Caco-2 (cell line): ENCODE results near the gene ALDH3B1. TPM values are rescaled to one million over a fixed set of nuclear protein-coding genes. Genes with fewer than 3 reads are reported as not detected.
A peak's percentile ranks its signal among the peaks of the same experiment; 100 is the strongest.

Experiments
- BruUV-seq: library from RNA; stranded (reverse); fragments of 400-500 nt; replicated peaks from 2 replicates; lab custom pipeline; 2021; lab: Mats Ljungman, UMichigan
- CTCF ChIA-PET: fragments of 300-600 bp; sonication (Branson Sonifier 250); formaldehyde crosslinking; loops from one replicate; lab custom pipeline; 2022; ENCODE audit warnings: antibody characterized with exemption; lab: Charles Lee
- POLR2A ChIA-PET: fragments of 300-600 bp; sonication (Branson Sonifier 250); formaldehyde crosslinking; loops from one replicate; lab custom pipeline; 2022; ENCODE audit warnings: antibody characterized with exemption; lab: Charles Lee
- DNase-seq, 2 experiments: peaks; one replicate each; pipeline versions ENCODE4 v3.0.0 to v3.0.0-alpha.2; 2020 to 2022
- H3K27me3 ChIP-seq: replicated peaks from 2 replicates; pipeline ENCODE4 v1.6.0; 2011; ENCODE audit warnings: low read length; ENCODE audit not compliant: control insufficient read depth, insufficient read depth
- H3K36me3 ChIP-seq: 2 replicates; pipeline ENCODE4 v1.5.1; 2011; ENCODE audit warnings: low read length; ENCODE audit not compliant: control insufficient read depth, insufficient read depth
- H3K4me1 ChIP-seq: fragments of 250-450 bp; sonication (Bioruptor Pico); 2 replicates; pipeline ENCODE4 v1.5.1; 2020; ENCODE audit warnings: mild to moderate bottlenecking
- H3K4me3 ChIP-seq: 2 replicates; pipeline ENCODE4 v1.5.1; 2011; ENCODE audit warnings: low read depth, mild to moderate bottlenecking, control low read depth, low read length
- H3K9me3 ChIP-seq: fragments of 250-450 bp; sonication (Bioruptor Pico); 2 replicates; pipeline ENCODE4 v1.5.1; 2020; ENCODE audit warnings: mild to moderate bottlenecking, moderate library complexity
- H3K27ac Mint-ChIP-seq: one replicate; pipeline ENCODE4 v1.8.0; 2022; ENCODE audit warnings: mixed read lengths; ENCODE audit not compliant: unreplicated experiment
- H3K27me3 Mint-ChIP-seq: one replicate; pipeline ENCODE4 v1.8.0; 2022; ENCODE audit warnings: mixed read lengths; ENCODE audit not compliant: insufficient read depth, unreplicated experiment
- H3K36me3 Mint-ChIP-seq: one replicate; pipeline ENCODE4 v1.8.0; 2022; ENCODE audit warnings: mild to moderate bottlenecking, mixed read lengths; ENCODE audit not compliant: insufficient read depth, unreplicated experiment
- H3K4me1 Mint-ChIP-seq: one replicate; pipeline ENCODE4 v1.8.0; 2022; ENCODE audit warnings: low read depth, mixed read lengths; ENCODE audit not compliant: unreplicated experiment
- H3K4me3 Mint-ChIP-seq: one replicate; pipeline ENCODE4 v1.8.0; 2022; ENCODE audit warnings: mild to moderate bottlenecking, moderate library complexity, mixed read lengths; ENCODE audit not compliant: unreplicated experiment
- H3K9me3 Mint-ChIP-seq: one replicate; pipeline ENCODE4 v1.8.0; 2022; ENCODE audit warnings: mixed read lengths; ENCODE audit not compliant: unreplicated experiment
- intact Hi-C: fragments of 100-400 bp; cut with micrococcal nuclease; formaldehyde crosslinking; loops from one replicate; pipeline ENCODE4 v1.10.0; 2022; ENCODE audit not compliant: unreplicated experiment
- total RNA-seq: library from RNA; stranded (reverse); gene quantifications from 2 replicates; pipeline ENCODE4 v1.2.3, GENCODE V29; 2022
- TF ChIP-seq, protein P1 (sequence below), 2 experiments: fragments of 200-600 bp in 1 of 2; IDR thresholded peaks; 1 replicate in 1 of 2; 2 replicates in 1 of 2; pipeline versions ENCODE4 v1.5.1 to v1.8.0; 2011 to 2022; ENCODE audit warnings: antibody characterized with exemption in 1 of 2, control low read depth in 1 of 2, inconsistent platforms in 1 of 2, low read depth in 1 of 2, low read length in 1 of 2, mild to moderate bottlenecking in 1 of 2, moderate library complexity in 1 of 2; ENCODE audit not compliant: insufficient read depth in 1 of 2, severe bottlenecking in 1 of 2, unreplicated experiment in 1 of 2

ALDH3B1 gene
- total RNA-seq, 1 experiment from 2014 or later = 8.2 TPM

DNA sequence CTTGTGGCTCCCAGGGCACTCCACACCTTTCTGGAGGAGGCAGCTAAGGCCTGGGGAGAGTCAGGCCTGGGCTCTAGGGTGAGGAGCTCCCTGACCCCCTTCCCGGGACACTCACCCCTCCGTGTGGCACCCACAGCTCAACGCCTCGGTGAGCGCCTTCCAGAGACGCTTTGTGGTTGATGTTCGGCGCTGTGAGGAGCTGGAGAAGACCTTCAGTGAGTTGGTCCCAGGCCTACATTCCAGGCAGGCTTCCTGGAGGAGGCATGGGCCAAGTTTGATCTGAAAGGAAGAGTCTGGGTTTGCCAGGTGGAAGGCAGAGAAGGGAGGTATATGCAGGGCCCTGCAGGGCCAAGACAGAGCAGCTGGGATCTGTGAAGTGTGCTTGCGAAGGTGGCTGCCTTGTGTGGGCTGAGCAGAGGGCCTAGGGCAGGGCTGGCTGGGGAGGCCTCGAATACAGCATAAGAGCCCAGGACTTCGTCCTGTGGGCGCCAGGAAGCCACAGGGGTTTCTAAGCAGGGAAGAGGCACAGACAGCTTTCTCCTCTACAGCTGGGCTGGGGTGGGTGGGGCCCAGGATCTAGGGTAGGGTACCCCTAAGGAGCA, 31.6 kb downstream of the ALDH3B1 start:
- Histone ChIP-seq H3K4me3 (no peak overlapping the region), H3K9me3 (no peaks in the 10 kb centered on the region), H3K36me3 (no peaks in the 10 kb centered on the region), H3K27me3 (no peaks in the 10 kb centered on the region), H3K4me1 (peaks cover 39% of the 10 kb centered on the region)
- Mint-ChIP-seq H3K27me3 (no peaks in the 10 kb centered on the region), H3K9me3 (no peaks in the 10 kb centered on the region), H3K27ac (no peak overlapping the region), H3K4me1 (peaks cover 22% of the 10 kb centered on the region), H3K4me3 (no peak overlapping the region), H3K36me3 (peaks cover 24% of the 10 kb centered on the region)
- no TSS peak for BruUV-seq
- ChIA-PET POLR2A (no interaction called here), CTCF (interaction anchor here (0.6 kb wide), 3 partner anchors 13 to 145 kb away, joined by 3 to 8 read pairs (median 3); no protein-coding TSS in a partner anchor)
- TF ChIP-seq, protein P1, sequence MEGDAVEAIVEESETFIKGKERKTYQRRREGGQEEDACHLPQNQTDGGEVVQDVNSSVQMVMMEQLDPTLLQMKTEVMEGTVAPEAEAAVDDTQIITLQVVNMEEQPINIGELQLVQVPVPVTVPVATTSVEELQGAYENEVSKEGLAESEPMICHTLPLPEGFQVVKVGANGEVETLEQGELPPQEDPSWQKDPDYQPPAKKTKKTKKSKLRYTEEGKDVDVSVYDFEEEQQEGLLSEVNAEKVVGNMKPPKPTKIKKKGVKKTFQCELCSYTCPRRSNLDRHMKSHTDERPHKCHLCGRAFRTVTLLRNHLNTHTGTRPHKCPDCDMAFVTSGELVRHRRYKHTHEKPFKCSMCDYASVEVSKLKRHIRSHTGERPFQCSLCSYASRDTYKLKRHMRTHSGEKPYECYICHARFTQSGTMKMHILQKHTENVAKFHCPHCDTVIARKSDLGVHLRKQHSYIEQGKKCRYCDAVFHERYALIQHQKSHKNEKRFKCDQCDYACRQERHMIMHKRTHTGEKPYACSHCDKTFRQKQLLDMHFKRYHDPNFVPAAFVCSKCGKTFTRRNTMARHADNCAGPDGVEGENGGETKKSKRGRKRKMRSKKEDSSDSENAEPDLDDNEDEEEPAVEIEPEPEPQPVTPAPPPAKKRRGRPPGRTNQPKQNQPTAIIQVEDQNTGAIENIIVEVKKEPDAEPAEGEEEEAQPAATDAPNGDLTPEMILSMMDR (IDR thresholded peaks at IDR 0.05; ENCODE audit: insufficient read depth in 1 of 2, low read depth in 1 of 2, low read length in 1 of 2, severe bottlenecking in 1 of 2, unreplicated experiment in 1 of 2) = no peak
- intact Hi-C loops = no loop called here
- peak in 1 of 2 experiments; percentile 46 for DNase-seq

DNA sequence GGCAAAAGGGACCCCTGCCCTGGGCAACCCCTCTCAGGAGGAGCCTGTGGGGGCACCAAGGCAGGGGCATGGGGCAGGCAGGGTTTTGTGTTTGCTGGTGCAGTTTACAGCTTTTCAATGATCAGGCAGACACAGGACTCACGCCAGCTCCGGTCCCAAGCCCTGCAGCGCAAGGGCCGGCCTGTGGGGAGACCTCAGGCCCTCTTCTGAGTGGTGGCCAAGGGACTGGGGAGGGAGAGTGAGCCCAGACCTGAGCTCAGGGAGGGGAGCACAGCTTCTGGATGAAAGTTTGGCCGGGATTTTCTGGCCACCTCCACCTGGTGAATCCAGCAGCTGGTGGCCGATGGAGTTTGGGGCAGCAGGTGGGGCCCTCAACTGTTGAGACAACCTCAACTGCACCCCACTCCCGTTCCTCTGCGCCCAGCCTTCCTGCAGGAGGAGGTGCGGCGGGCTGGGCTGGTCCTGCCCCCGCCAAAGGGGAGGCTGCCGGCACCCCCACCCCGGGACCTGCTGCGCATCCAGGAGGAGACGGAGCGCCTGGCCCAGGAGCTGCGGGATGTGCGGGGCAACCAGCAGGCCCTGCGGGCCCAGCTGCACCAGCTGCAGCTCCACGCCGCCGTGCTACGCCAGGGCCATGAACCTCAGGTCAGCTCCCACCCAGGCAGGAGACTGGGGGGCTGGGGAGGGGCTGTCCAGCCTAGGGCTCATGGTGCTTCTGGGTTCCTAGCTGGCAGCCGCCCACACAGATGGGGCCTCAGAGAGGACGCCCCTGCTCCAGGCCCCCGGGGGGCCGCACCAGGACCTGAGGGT, 32.3 kb downstream of the ALDH3B1 start:
- Mint-ChIP-seq H3K36me3 (peaks cover 17% of the 10 kb centered on the region), H3K27ac (no peak overlapping the region), H3K4me1 (peaks cover 16% of the 10 kb centered on the region), H3K9me3 (no peaks in the 10 kb centered on the region), H3K4me3 (no peak overlapping the region), H3K27me3 (no peaks in the 10 kb centered on the region)
- no peaks in the 10 kb centered on the region for H3K27me3 ChIP-seq
- H3K4me1 ChIP-seq = peaks cover 38% of the 10 kb centered on the region
- peak in 1 of 2 experiments; percentile 54 for DNase-seq
- no TSS peak for BruUV-seq
- H3K4me3 ChIP-seq = no peak overlapping the region
- no peaks in the 10 kb centered on the region for H3K9me3 ChIP-seq
- TF ChIP-seq, protein P1 (IDR thresholded peaks at IDR 0.05; ENCODE audit: insufficient read depth in 1 of 2, low read depth in 1 of 2, low read length in 1 of 2, severe bottlenecking in 1 of 2, unreplicated experiment in 1 of 2) = no peak
- no peaks in the 10 kb centered on the region for H3K36me3 ChIP-seq
- ChIA-PET CTCF (interaction anchor here (0.6 to 1.9 kb wide), 4 partner anchors 14 to 145 kb away, joined by 3 to 8 read pairs (median 5); partner anchors contain the start of gene ALDH3B1), POLR2A (interaction anchor here (0.6 kb wide), 1 partner anchor 148 kb away, joined by 3 read pairs; no protein-coding TSS in a partner anchor)
- intact Hi-C loops = no loop called here

DNA sequence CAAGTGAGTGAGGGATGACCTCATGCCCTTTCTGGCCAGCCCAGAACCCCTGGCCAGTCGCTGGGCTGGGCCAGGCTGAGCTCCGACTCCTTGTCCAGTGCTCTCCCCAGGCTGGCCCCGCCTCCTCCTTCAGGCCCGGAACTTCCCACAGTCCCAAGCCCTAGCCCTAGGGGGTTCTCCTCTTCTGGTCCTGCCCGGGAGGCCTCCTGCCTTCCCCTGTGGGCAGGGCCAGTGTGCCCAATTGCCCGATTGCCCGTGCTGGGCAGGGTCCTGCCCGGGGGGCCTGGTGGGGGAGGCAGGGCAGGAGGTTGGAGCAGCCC, 32.9 kb downstream of the ALDH3B1 start:
- CTCF ChIA-PET = interaction anchor here (1.9 kb wide), 1 partner anchor 33 kb away, joined by 7 read pairs; the partner anchor contains the start of gene ALDH3B1
- intact Hi-C loops = no loop called here
- H3K4me1 Mint-ChIP-seq = peaks cover 10% of the 10 kb centered on the region
- H3K4me3 Mint-ChIP-seq = no peak overlapping the region
- Histone ChIP-seq H3K9me3 (no peaks in the 10 kb centered on the region), H3K36me3 (no peaks in the 10 kb centered on the region), H3K4me1 (peaks cover 32% of the 10 kb centered on the region), H3K27me3 (no peaks in the 10 kb centered on the region), H3K4me3 (no peak overlapping the region)
- POLR2A ChIA-PET = no interaction called here
- no peak overlapping the region for H3K27ac Mint-ChIP-seq
- H3K9me3 Mint-ChIP-seq = no peaks in the 10 kb centered on the region
- H3K27me3 Mint-ChIP-seq = no peaks in the 10 kb centered on the region
- peak in 1 of 2 experiments; percentile 41 for DNase-seq
- no TSS peak for BruUV-seq
- TF ChIP-seq, protein P1 (IDR thresholded peaks at IDR 0.05; ENCODE audit: insufficient read depth in 1 of 2, low read depth in 1 of 2, low read length in 1 of 2, severe bottlenecking in 1 of 2, unreplicated experiment in 1 of 2) = no peak
- H3K36me3 Mint-ChIP-seq = peaks cover 12% of the 10 kb centered on the region
